HepG2 (cell line): ENCODE data around the gene INSRR. TPM values are rescaled to one million over a fixed set of nuclear protein-coding genes. Genes with fewer than 3 reads are reported as not detected.

Experiments
- CENPT ChIP-seq: sonication (generic); formaldehyde crosslinking; IDR thresholded peaks from 2 replicates; pipeline ENCODE4 v1.8.0; 2022; ENCODE audit warnings: low read depth, mild to moderate bottlenecking, moderate library complexity, missing genetic modification reagents
- EZH2 ChIP-seq: conservative IDR thresholded peaks from 2 replicates; pipeline ENCODE4 v1.6.1; 2012; ENCODE audit warnings: mild to moderate bottlenecking, low read depth, low read length, moderate library complexity
- KDM2A ChIP-seq: sonication (generic); formaldehyde crosslinking; IDR thresholded peaks from 2 replicates; pipeline ENCODE4 v1.4.0; 2020; ENCODE audit warnings: low read depth, missing genetic modification reagents, borderline replicate concordance
- KDM3A ChIP-seq: IDR thresholded peaks from 2 replicates; pipeline ENCODE4 v1.6.1; 2018; ENCODE audit warnings: low read depth, missing compliant biosample characterization
- NR2F2 ChIP-seq: IDR thresholded peaks from 2 replicates; pipeline ENCODE4 v1.6.1; 2012; ENCODE audit warnings: low read depth, inconsistent platforms, borderline replicate concordance
- RXRB ChIP-seq: IDR thresholded peaks from 2 replicates; pipeline ENCODE4 v1.6.1; 2016; ENCODE audit warnings: borderline replicate concordance, missing genetic modification reagents, missing compliant biosample characterization
- XRCC5 ChIP-seq: fragments of 200-400 bp; formaldehyde crosslinking; optimal IDR thresholded peaks from 2 replicates; pipeline ENCODE3; 2017; ENCODE audit warnings: mild to moderate bottlenecking, low read length
- YY1 ChIP-seq: IDR thresholded peaks from 2 replicates; pipeline ENCODE4 v1.6.1; 2011; ENCODE audit warnings: low read length, low read depth, moderate library complexity, mild to moderate bottlenecking; ENCODE audit not compliant: insufficient read depth, insufficient replicate concordance
- ZNF160 ChIP-seq: sonication (generic); formaldehyde crosslinking; IDR thresholded peaks from 2 replicates; pipeline ENCODE4 v1.8.0; 2022; ENCODE audit warnings: mild to moderate bottlenecking, inconsistent platforms, missing genetic modification reagents
- ZNF232 ChIP-seq: sonication (generic); formaldehyde crosslinking; IDR thresholded peaks from 2 replicates; pipeline ENCODE4 v1.4.0; 2020; ENCODE audit warnings: missing genetic modification reagents, borderline replicate concordance
- ZNF451 ChIP-seq: sonication (generic); formaldehyde crosslinking; IDR thresholded peaks from 2 replicates; pipeline ENCODE4 v1.5.0; 2020; ENCODE audit warnings: mild to moderate bottlenecking, missing genetic modification reagents
- ZNF577 ChIP-seq: sonication (generic); formaldehyde crosslinking; IDR thresholded peaks from 2 replicates; pipeline ENCODE4 v1.4.0; 2020; ENCODE audit warnings: mild to moderate bottlenecking, low read depth, missing genetic modification reagents, borderline replicate concordance
- ZNF605 ChIP-seq: sonication (generic); formaldehyde crosslinking; IDR thresholded peaks from 2 replicates; pipeline ENCODE4 v1.8.0; 2022; ENCODE audit warnings: mild to moderate bottlenecking, missing genetic modification reagents
- ZNF83 ChIP-seq: sonication (generic); formaldehyde crosslinking; IDR thresholded peaks from 2 replicates; pipeline ENCODE4 v1.4.0; 2020; ENCODE audit warnings: missing genetic modification reagents, mild to moderate bottlenecking, borderline replicate concordance
- polyA plus RNA-seq, 8 experiments: library from polyadenylated mRNA; depleted of rRNA in 3 of 8; stranded (reverse) in 7 of 8; unstranded in 1 of 8; fragments of >200 nt; fragmentation: Illumina TruSeq in 4 of 8; extraction: Trizol in 4 of 8; gene quantifications; 2 replicates each; pipeline versions ENCODE4 v1.2.1 to v1.2.3, GENCODE V29; 2011 to 2016; ENCODE audit warnings: low read depth in 4 of 8, missing spikeins in 1 of 8, mixed read lengths in 1 of 8; ENCODE audit not compliant: insufficient read depth in 1 of 8
- total RNA-seq, 5 experiments: library from RNA; depleted of rRNA; stranded (reverse); fragments of >200 nt; fragmentation: Illumina TruSeq; extraction: Trizol; gene quantifications; 2 replicates each; pipeline ENCODE4 v1.2.3, GENCODE V29; 2016; ENCODE audit warnings: low read depth in 1 of 5
- TF ChIP-seq, protein P1 (sequence below): fragments of 450-650 bp; IDR thresholded peaks from 2 replicates; pipeline ENCODE4 v1.6.1; 2016
- TF ChIP-seq, protein P2 (sequence below): sonication (generic); formaldehyde crosslinking; conservative IDR thresholded peaks from 2 replicates; pipeline ENCODE4 v1.8.1; 2023; ENCODE audit warnings: missing genetic modification reagents
- TF ChIP-seq, protein P3 (sequence below): sonication (generic); formaldehyde crosslinking; IDR thresholded peaks from 2 replicates; pipeline ENCODE4 v1.4.0; 2020; ENCODE audit warnings: missing genetic modification reagents
- TF ChIP-seq, protein P4 (sequence below): fragments of 450-650 bp; IDR thresholded peaks from 2 replicates; pipeline ENCODE4 v1.6.1; 2017
- TF ChIP-seq, protein P5 (sequence below): sonication (generic); formaldehyde crosslinking; IDR thresholded peaks from 2 replicates; pipeline ENCODE4 v1.8.0; 2022; ENCODE audit warnings: mild to moderate bottlenecking, missing genetic modification reagents

INSRR gene
- total and polyA plus RNA-seq, 2 of the 13 experiments (the other 11 are each of a cell fraction or from before 2014, with no cell fraction given) = not detected

DNA sequence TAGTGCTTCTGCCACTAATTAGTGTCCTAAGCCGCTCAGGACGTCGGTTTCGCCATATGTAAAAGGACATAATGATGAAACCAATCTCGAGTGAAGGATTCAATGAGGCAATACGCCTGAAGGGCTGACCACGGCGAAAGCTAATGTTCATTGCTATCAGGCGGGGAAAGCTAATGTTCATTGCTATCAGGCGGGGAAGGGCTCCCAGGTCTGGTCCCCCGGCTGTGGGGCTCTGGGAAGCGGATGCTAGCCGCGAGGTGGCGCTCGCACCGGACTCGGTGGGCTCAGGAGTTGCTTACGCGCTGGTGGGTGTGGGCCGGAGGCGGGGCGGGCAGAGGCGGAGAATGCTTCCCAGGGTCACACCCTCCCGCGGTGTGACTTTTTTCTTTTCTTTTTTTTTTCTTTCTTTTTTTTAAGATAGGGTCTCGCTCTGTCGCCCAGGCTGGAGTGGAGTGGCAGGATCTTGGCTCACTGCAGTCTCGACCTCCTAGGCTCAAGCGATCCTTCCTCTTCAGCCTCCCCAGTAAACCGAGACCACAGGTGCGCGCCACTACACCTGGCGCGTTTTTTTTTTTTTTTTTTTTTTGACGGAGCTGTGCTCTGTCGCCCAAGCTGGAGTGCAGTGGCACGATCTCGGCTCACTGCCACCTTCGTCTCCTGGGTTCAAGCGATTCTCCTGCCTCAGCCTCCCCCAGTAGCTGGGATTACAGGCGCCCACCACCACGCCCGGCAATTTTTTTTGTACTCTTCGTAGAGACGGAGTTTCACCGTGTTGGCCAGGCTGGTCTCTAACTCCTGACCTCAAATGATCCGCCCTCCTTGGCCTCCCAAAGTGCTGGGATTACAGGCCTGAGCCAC is 33.5 kb upstream of the INSRR start (continued):
- TF ChIP-seq CENPT (CRISPR knock-in tag) = no peak
- peak; percentile 90 for TF ChIP-seq XRCC5
- no peak for TF ChIP-seq ZNF605 (CRISPR knock-in tag)
- no peak for TF ChIP-seq ZNF451 (CRISPR knock-in tag)
- TF ChIP-seq EZH2 = 0 out of 2 replicates have a peak, but pooled peaks have one; percentile 84
- no peak for TF ChIP-seq NR2F2
- peak; percentile 81 for TF ChIP-seq KDM2A
- TF ChIP-seq, protein P1, sequence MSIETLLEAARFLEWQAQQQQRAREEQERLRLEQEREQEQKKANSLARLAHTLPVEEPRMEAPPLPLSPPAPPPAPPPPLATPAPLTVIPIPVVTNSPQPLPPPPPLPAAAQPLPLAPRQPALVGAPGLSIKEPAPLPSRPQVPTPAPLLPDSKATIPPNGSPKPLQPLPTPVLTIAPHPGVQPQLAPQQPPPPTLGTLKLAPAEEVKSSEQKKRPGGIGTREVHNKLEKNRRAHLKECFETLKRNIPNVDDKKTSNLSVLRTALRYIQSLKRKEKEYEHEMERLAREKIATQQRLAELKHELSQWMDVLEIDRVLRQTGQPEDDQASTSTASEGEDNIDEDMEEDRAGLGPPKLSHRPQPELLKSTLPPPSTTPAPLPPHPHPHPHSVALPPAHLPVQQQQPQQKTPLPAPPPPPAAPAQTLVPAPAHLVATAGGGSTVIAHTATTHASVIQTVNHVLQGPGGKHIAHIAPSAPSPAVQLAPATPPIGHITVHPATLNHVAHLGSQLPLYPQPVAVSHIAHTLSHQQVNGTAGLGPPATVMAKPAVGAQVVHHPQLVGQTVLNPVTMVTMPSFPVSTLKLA = no peak
- no peak for TF ChIP-seq KDM3A (CRISPR knock-in tag)
- TF ChIP-seq, protein P2, sequence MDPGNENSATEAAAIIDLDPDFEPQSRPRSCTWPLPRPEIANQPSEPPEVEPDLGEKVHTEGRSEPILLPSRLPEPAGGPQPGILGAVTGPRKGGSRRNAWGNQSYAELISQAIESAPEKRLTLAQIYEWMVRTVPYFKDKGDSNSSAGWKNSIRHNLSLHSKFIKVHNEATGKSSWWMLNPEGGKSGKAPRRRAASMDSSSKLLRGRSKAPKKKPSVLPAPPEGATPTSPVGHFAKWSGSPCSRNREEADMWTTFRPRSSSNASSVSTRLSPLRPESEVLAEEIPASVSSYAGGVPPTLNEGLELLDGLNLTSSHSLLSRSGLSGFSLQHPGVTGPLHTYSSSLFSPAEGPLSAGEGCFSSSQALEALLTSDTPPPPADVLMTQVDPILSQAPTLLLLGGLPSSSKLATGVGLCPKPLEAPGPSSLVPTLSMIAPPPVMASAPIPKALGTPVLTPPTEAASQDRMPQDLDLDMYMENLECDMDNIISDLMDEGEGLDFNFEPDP (CRISPR knock-in tag) = no peak
- TF ChIP-seq, protein P3, sequence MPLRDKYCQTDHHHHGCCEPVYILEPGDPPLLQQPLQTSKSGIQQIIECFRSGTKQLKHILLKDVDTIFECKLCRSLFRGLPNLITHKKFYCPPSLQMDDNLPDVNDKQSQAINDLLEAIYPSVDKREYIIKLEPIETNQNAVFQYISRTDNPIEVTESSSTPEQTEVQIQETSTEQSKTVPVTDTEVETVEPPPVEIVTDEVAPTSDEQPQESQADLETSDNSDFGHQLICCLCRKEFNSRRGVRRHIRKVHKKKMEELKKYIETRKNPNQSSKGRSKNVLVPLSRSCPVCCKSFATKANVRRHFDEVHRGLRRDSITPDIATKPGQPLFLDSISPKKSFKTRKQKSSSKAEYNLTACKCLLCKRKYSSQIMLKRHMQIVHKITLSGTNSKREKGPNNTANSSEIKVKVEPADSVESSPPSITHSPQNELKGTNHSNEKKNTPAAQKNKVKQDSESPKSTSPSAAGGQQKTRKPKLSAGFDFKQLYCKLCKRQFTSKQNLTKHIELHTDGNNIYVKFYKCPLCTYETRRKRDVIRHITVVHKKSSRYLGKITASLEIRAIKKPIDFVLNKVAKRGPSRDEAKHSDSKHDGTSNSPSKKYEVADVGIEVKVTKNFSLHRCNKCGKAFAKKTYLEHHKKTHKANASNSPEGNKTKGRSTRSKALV (CRISPR knock-in tag) = no peak; the same call in 1 of the 2 replicates
- no peak for TF ChIP-seq ZNF232 (CRISPR knock-in tag)
- peak; percentile 22 for TF ChIP-seq YY1
- TF ChIP-seq ZNF83 (CRISPR knock-in tag) = no peak
- TF ChIP-seq RXRB = 0 out of 2 replicates have a peak, but pooled peaks have one; percentile 29
- TF ChIP-seq ZNF577 = no peak
- TF ChIP-seq, protein P4, sequence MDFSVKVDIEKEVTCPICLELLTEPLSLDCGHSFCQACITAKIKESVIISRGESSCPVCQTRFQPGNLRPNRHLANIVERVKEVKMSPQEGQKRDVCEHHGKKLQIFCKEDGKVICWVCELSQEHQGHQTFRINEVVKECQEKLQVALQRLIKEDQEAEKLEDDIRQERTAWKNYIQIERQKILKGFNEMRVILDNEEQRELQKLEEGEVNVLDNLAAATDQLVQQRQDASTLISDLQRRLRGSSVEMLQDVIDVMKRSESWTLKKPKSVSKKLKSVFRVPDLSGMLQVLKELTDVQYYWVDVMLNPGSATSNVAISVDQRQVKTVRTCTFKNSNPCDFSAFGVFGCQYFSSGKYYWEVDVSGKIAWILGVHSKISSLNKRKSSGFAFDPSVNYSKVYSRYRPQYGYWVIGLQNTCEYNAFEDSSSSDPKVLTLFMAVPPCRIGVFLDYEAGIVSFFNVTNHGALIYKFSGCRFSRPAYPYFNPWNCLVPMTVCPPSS = no peak
- TF ChIP-seq, protein P5, sequence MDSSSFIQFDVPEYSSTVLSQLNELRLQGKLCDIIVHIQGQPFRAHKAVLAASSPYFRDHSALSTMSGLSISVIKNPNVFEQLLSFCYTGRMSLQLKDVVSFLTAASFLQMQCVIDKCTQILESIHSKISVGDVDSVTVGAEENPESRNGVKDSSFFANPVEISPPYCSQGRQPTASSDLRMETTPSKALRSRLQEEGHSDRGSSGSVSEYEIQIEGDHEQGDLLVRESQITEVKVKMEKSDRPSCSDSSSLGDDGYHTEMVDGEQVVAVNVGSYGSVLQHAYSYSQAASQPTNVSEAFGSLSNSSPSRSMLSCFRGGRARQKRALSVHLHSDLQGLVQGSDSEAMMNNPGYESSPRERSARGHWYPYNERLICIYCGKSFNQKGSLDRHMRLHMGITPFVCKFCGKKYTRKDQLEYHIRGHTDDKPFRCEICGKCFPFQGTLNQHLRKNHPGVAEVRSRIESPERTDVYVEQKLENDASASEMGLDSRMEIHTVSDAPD (CRISPR knock-in tag) = no peak
- no peak for TF ChIP-seq ZNF160
